NCI-H1417 (cell line): ENCODE data around the gene HTRA3.
A peak's percentile ranks its signal among the peaks of the same experiment; 100 is the strongest.

Source experiments
- DNase-seq, 3 experiments: peaks; one replicate each; lab custom pipeline; 2025; lab: John Stamatoyannopoulos, UW

Gene HTRA3

DNA sequence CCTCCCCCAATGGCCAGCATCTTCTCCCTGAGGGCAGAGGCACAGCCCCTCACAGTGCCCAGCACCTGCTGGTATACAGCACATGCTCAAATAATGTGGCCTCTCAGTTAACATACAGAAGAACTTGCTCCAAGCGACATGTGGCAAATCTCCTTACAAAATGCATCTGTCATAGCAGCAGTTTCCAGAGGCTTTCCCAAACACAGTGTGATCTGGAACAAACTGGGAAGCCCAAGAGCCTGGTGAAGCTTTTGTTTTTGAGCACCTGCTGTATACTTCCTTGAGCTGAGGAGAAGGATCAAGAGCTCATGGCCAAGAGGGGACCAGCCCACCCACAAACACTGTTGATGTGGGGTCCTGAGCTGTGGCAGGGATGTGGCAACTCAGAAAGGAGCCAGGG lies 34.8 kb upstream of the HTRA3 start:
- no peak for DNase-seq

DNA sequence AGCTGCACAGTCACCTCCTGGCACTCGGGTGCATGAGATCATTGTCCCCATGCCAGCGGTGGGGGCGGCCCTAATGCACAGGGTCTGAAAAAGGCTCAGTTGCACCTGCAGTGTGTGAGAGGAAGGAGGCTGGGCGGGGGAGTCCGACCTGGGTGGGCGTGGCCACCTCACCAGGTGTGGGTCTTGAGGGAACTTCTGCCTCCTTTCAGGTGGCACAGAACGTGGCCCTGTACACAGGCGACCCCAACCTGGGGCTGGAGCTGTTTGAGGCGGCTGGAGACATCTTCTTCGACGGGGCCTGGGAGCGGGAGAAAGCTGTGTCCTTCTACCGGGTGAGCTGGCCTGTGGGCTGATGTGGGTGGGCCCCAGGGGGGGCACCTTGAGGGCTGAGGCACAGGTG lies 34.3 kb upstream of the HTRA3 start:
- DNase-seq, result peak in 2 of 3 experiments; percentile 41 to 64

DNA sequence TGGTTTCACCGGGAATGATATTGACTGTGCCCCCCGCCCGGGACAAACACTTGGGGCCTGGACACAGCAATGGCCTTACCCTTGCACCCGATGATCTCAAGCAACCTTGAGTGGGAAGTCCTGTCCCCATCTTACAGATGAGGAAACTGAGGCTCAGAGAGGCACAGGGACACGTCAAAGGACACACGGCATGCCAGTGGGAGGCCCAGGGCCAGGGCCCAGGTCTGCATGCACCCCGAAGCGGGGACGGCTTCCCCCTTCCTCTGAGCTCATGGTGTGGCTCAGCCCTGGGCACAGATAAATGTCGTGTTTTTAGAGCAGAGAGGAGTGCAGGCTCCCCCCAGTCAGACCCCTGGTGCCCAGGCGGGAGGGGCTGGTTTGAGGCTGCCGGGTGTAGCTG lies 33.9 kb upstream of the HTRA3 start:
- DNase-seq, result no peak

DNA sequence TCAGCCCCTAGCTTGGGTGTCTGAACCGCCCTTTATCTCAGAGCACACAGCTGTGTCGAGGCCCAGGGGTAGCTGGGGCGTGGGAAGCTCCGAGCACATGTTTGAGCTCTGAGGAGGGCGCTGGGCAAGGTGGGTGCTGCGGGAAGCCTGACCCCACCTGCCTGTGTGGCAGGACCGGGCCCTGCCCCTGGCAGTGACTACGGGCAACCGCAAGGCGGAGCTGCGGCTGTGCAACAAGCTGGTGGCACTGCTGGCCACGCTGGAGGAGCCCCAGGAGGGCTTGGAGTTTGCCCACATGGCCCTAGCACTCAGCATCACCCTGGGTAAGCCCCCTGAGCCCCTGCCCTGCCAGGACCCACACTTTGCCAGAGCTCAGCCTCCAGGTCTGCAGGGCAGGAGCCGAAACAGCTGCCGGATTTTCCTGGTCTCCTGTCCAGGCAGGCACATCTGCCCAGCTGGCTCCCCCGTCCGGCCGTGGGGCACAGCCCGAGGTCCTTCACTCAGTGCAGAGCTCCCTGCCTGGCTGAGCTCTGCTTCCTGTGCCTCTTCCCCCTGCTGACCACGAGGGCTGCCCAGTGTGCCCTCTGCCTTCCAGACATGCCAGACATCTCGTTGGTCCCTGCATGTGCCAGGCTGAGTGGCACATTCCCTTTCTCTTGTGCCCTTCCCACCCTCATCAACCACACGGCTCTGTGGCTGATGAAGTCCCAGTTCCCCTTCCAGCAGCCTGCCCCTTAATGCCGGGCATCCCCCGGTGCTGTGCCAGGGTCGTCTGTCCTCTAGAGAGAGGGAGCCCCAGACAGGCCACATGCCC lies 33.2 kb upstream of the HTRA3 start:
- peak in 1 of 3 experiments; percentile 7 for DNase-seq

DNA sequence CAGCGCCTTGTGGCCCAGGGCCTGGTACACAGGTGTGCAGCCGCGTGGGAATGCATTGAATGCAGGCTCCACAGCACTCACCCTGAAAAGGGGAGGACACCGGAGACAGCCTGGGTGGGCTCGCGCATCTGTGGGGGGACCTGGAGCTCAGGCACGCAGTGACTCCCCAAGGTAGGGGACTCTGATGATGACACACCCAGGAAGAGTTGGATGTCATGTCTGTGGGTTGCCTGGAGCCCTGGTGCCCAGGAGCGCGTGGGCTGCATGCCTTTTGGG lies 32.7 kb upstream of the HTRA3 start:
- DNase-seq, result no peak

DNA sequence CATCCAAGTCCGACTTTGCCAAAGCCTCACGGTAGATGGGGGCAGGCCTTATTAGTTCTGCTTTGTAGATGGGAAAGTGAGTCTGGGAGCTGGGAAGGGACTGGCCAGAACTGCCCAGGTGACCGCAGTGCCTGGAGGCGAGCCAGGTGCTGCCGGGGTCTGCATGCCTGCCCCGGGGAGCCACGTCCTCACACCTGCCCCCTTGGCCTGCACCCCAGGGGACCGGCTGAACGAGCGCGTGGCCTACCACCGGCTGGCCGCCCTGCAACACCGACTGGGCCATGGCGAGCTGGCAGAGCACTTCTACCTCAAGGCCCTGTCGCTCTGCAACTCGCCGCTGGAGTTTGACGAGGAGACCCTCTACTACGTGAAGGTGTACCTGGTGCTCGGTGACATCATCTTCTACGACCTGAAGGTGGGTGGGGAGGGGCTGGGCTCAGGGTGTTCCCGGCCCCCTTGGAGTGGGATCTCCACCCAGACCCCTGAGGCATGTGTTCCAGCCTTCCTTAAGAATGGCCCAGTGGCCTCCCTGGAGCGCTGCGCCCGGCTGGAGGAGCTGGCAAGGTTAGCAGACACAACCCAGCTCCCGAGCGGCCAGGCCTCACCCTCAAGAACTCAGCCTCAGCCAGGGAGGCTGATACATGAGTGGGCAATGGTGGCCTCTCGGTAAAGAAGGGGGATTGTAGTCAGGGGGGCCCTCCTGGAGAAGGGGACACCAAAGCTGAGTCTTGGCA lies 32.1 kb upstream of the HTRA3 start:
- peak in 1 of 3 experiments; percentile 4 for DNase-seq

DNA sequence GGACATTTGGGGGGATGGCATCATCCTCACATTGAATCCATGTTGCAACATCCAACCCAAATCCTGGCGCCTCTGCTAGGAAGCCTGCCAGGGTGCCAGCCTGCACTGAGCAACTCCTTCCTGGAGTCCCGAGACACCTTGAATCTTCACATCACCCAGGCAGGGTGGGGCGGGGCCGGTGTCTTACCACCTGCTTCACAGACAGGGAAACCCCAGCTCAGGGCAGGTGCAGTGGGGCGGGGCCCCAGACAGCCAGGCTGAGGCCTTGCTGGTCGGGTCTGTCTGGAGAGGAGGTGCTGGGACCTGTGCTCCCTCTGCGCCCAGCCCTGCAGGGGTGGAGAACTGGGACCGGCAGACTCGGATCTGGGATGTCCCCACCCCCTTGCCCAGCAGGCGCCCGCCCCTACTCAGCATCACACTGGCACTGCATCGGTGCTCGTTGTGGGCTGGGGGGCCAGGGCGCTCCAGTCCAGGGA lies 31.5 kb upstream of the HTRA3 start:
- DNase-seq, result peak; percentile 19 to 70 (median 20)

DNA sequence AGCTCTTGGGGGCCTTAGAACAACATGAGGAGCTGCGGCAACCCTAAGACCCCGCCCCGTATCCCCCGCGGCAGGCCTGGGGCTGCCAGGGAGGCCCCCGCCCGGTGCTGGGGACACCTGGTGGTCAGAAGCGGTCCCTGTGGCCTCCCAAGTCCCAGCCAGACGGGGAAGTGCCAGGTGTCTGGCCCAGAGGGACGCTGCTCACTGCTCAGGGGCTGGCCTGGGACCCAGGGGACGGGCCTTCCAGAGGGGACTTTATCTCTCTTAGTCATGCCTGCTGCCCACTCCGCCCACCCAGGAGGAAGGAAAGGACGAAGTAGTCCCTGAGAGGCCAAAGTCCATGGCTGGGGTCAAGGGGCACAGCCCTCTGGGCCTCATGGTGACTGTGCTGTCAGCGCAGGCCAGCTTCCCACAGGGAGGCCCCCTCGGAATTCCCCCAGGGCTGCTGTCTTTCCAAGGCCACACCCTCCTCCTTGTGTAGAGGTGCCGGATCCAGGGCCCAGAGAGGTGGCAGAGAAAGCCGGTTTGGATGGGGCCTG lies 31.0 kb upstream of the HTRA3 start:
- peak in 2 of 3 experiments; percentile 27 to 34 for DNase-seq

DNA sequence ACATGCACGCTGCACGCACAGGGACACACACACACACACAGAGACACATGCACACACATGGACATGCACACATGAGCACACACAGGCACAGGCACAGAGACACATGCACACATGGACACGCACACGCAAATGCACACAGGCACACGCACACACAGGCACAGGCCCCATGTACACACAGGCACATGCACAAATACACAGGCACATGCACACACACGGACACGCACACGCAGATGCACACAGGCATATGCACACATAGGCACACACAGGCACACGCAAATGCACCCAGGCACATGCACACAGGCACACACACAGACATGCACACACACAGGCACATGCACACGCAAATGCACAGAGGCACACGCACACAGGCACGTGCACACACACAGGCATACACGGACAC lies 30.3 kb upstream of the HTRA3 start:
- no peak for DNase-seq

DNA sequence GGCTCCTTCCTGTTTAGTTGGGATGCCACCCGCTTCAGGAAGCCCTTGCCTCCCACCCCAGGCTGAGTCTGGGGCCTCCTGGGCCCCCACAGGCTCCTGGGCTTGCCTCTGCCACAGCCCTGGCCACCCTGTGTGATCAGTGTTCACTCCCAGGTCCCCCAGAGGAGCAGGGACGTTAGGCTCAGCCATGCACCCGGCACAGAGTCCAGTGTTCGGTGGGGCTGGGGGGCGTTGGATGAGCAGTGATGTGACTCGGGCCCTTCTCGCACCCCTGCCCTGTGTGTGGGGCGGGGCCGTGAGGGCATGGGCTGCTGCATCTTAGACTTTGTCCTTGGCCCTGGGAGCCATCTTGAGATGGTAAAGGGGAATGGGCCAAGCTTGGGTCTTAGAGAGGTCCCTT lies 29.9 kb upstream of the HTRA3 start:
- DNase-seq, result no peak

DNA sequence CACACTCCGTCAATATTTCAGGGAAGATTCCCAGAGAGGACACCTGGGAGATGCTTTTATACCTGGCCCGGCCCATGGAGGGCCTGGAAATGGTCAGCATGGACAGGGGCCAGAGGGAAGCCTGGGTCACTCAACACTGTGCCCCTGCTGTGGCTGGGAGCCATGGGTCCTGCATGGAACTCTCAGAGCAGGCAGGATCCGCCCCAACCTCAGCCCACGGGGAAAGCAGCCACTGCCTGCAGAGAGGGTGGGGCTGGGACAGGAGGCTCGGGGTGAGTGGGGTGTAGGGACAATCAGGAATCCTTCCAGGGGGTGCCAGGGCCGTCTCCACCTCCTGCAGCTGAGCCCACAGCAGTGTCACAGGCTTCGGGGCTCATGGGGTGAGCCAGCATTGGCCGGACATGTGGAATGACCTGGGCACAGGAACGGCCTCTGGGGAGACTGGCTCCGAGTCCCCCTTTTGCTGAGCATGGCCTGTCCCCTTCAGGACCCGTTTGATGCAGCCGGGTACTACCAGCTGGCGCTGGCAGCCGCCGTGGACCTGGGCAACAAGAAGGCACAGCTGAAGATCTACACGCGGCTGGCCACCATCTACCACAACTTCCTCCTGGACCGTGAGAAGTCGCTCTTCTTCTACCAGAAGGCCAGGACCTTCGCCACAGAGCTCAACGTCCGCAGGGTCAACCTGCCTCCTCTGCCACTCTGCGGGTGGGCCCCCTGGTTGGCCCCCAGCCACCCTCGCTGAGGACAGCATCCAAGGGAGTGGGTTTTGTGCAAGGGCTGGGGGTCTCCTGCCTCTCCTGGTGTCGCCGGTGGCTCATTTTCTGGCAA lies 29.1 kb upstream of the HTRA3 start:
- no peak for DNase-seq

DNA sequence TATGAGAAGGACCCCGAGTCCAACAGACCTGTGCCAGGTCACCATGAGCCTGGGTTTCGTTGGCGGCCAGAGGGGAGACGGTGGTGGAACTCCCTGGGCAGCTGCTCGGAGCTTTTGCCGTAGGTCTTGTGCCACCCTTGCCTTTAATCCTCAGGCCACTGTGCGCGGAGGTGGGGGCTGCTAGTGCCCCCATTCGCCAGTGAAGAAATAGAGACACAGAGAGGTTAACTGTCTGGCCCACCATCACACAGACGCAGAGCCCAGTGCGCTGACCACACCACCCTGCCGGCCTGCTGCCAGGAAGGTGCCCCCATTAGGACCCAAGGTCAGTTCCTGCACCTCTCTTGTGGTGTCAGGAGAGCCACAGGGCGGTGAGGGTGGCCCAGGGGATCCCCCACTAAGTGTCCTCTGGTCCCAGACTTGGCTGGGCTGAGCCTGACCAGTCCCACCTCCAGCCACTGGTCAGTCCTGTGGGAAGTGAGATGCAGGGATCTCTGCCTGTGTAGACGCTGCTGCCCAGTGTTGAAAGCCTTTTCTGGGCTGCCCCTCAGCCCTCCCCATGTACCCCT lies 28.3 kb upstream of the HTRA3 start:
- no peak for DNase-seq

DNA sequence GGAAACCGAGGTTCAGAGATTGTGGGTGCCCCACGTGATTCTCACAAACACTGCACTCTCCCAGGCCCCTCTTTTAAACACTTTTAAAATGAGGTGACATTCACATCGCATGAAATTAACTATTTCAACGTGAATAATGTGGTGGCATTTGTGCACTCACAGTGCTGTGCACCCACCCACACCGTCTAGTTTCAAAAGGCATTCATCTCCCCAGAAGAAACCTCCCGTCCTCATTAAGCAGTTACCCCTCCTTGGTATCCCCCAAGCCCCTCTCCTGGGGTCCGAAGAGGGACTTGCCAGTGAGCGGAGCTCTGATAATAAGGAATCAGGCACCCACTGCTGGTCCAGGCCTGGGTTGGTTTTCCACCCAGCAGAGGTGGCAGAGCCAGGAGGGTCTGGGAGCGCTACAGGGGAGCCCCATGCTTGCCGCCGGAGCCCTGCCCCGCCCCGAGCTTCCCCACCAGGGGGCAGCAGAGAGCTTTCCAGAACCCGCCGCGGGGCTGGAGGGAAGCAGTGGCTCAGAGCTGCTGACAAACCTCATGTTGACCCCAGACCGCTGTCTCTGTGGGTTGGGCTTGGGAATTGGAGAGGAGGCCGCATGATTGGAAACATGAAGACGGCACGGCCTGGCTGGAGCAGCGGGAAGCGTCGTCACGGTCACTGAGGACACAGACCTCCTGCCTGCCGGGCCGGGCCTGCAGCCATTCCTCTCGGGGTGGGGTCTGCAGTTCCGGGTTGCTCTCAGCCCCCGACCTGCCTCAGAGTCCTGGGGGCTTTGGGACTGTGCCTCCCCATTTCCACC lies 27.5 kb upstream of the HTRA3 start:
- DNase-seq, result peak; percentile 65 to 83 (median 78)

DNA sequence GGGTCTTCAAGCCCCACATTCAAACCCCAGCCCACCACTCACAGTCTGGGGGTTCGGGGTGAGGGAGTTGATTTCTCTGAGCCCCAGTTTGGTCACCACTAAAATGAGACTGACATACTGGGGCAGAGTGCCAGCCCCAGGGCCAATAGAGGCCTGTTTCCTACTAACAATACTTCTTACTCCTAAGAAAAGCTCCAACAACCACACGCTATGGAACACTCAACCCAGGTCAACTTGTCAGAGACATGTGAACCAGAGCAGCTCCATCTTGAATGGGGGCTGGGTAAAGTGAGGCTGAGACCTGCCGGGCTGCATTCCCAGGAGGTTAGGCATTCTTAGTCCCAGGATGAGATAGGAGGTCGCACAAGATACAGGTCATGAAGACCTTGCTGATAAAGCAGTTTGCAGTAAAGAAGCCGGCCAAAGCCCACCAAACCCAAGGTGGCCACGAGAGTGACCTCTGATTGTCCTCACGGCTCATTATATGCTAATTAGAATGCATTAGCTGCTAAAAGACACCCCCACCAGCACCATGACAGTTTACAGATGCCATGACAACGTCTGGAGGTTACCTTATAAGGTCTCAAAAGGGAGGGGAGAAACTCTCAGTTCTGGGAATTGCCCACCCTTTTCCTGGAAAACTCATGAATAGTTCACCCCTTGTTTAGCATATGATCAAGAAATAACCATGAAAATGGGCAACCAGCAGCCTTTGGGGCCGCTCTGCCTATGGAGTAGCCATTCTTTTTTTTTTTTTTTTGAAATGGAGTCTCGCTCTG lies 26.6 kb upstream of the HTRA3 start:
- no peak for DNase-seq

DNA sequence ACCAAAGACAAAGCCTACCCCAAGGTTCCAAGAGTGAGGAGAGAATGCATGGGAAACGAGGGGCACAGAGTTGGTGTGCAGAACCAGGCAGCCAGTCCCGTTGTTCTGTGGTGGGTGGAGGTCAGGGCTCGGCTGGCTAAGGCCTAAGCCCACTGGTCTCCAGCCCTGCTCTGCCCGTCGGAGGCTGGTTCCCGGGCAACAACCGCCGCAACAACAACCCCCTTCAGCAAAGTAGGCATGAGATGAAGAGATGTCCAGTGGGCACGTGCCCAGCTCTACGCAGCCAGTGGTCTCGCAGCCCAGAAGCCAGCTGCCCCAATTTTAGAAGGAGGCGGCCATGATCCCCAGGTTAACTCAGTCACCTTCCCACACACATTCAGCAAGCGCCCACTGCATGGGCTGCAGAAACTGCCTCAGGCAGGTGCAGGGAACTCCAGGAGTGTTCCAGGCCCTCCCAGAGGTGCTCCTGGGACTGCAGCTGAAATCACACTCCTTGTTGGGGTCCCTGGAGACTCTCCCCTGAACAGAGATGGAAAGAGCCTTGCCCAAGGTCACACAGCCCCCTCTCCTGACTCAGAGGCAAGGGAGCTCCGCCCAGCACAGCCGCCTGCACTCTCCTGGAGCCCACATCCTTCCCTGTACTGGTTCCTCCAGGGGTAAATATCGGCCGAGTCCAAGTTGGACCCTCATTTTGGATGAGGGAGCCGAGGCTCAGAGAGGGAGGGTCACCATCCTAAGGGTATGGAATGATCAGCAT lies 25.4 kb upstream of the HTRA3 start:
- no peak for DNase-seq

DNA sequence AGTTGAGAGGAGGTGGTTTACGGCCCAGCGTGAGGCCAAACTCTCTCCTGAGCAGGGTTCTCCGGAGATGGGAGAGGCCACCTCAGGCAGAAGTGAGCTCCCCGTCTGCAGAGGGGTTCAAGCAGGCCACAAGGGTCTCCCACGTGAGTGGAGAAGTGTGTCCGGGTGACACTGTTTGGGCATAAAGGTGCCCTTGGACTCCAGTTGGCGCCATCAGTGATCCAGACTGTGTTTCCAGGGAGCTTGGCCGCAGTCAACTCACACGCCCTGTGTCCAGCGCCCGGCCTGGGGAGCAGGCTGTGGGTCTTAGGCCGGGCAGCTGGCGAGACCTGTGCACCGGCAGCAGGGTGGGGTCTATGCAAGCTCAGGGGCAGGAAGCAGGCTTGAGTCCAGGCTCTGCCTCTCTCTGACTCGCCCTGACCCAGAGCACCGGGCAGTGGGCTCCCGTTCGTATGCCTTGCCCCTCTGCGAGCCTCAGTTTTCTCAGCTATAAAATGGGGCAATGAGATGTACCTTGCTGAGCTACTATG lies 24.6 kb upstream of the HTRA3 start:
- DNase-seq, result no peak

DNA sequence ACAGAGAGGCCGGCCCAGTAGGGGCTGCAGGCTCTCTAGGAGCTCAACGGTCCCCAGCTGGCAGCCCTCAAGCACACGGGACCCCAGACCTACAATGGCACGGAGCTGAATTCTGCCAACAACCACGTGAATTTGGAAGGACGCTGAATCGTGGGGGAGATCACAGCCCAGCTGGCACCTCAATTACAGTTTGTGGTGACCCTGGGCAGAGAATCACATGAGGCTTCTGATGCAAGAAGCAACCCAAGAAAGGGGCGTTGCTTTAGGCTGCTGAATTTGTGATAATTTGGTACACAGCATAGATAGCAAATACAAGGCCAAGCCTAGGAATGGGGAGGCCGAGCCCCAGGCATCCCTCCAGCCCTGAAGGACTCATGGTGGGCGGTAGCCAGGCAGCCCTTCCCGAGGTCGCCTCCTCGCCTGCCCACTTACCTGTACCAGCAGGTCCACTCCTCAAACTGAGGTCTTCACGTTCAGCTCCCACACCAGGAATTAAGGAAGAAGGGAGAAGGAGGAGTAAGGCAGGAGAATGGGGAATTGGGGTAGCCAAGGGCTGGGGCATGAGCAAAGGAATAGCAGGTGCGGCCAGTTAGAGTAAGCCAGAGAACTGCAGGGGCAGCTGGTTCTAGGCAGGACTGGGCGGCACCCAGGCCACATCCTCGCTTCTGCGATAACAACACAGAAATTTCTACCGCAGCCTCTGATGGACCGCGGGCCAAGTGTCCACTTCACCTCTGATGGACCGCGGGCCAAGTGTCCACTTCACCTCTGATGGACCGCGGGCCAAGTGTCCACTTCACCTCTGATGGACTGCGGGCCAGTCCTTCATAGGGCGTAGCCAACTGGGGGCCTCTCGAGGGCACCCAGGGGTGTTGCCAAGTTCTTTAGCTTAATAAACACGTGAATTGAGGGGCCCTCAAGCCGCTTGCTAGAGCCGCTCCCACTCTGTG lies 23.4 kb upstream of the HTRA3 start:
- no peak for DNase-seq
